GM12878 (cell line): ENCODE results near the gene NELFE. TPM values are rescaled to one million over a fixed set of nuclear protein-coding genes. Genes with fewer than 3 reads are reported as not detected.

Experiments used
- ATAC-seq: fragments of 200-7000 bp; cut with Tn5 transposase; 3 replicates; pipeline ENCODE4 v1.9.1; 2020; ENCODE audit warnings: mild to moderate bottlenecking, moderate library complexity
- BruUV-seq: library from RNA; stranded (reverse); fragments of 400-500 nt; replicated peaks from 2 replicates; lab custom pipeline; 2021; lab: Mats Ljungman, UMichigan
- CTCF ChIA-PET: fragments of 300-600 bp; sonication (Branson Sonifier 250); formaldehyde crosslinking; extraction: SDS; loops from one replicate; lab custom pipeline; 2021; ENCODE audit warnings: inconsistent platforms; lab: Yijun Ruan, JAX
- POLR2A ChIA-PET: fragments of 350-600 bp; formaldehyde crosslinking; extraction: SDS; loops from one replicate; lab custom pipeline; 2021; ENCODE audit warnings: inconsistent platforms; lab: Charles Lee
- RAD21 ChIA-PET: fragments of 300-600 bp; sonication (Branson Sonifier 250); formaldehyde crosslinking; loops from one replicate; lab custom pipeline; 2023; ENCODE audit warnings: antibody characterized with exemption; ENCODE audit not compliant: unreplicated experiment; lab: Charles Lee
- SMC1A ChIA-PET: fragments of 300-600 bp; sonication (Branson Sonifier 250); formaldehyde crosslinking; loops from one replicate; lab custom pipeline; 2023; ENCODE audit not compliant: unreplicated experiment, uncharacterized antibody; lab: Charles Lee
- DNase-seq: peaks from one replicate; pipeline ENCODE4 v3.0.0-alpha.2; 2011; ENCODE audit warnings: low read depth, low spot score
- FAIRE-seq: peaks from 3 replicates; lab custom pipeline; 2011; peaks lifted over from hg19 to GRCh38; lab: Jason Lieb, UNC
- H2AFZ ChIP-seq: 2 replicates; pipeline ENCODE4 v1.6.0; 2011; ENCODE audit warnings: low read depth, low read length, control low read depth; ENCODE audit not compliant: control insufficient read depth
- H3K27ac ChIP-seq: 2 replicates; pipeline ENCODE4 v1.5.1; 2011; ENCODE audit warnings: control low read depth; ENCODE audit not compliant: control insufficient read depth, insufficient read depth
- H3K27me3 ChIP-seq, 2 experiments: replicated peaks in 1 of 2; 2 replicates each; pipeline versions ENCODE4 v1.6.0 to v1.6.1; 2011; ENCODE audit warnings: low read length in 1 of 2; ENCODE audit not compliant: control insufficient read depth in 2 of 2, insufficient read depth in 2 of 2
- H3K36me3 ChIP-seq, 2 experiments: 2 replicates each; pipeline ENCODE4 v1.5.1; 2011; ENCODE audit warnings: low read length in 1 of 2; ENCODE audit not compliant: control insufficient read depth in 2 of 2, insufficient read depth in 2 of 2
- H3K4me1 ChIP-seq: 2 replicates; pipeline ENCODE4 v1.6.1; 2011; ENCODE audit warnings: mild to moderate bottlenecking, low read length, moderate library complexity, mixed read lengths; ENCODE audit not compliant: control insufficient read depth, insufficient read depth
- H3K4me2 ChIP-seq: 2 replicates; pipeline ENCODE4 v1.6.0; 2011; ENCODE audit warnings: control low read depth; ENCODE audit not compliant: control insufficient read depth, insufficient read depth
- H3K4me3 ChIP-seq: fragments of 200-600 bp; sonication (generic); 2 replicates; pipeline ENCODE4 v1.5.1; 2016
- H3K79me2 ChIP-seq: 2 replicates; pipeline ENCODE4 v1.6.0; 2011; ENCODE audit warnings: low read length; ENCODE audit not compliant: control insufficient read depth, insufficient read depth
- H3K9ac ChIP-seq: 2 replicates; pipeline ENCODE4 v1.8.0; 2011; ENCODE audit warnings: low read length, control low read depth, mixed read lengths; ENCODE audit not compliant: control insufficient read depth, insufficient read depth
- H3K9me3 ChIP-seq: replicated peaks from 3 replicates; pipeline ENCODE4 v1.5.1; 2011; ENCODE audit warnings: mild to moderate bottlenecking, low read length; ENCODE audit not compliant: control insufficient read depth, insufficient read depth
- H4K20me1 ChIP-seq: 2 replicates; pipeline ENCODE4 v1.6.0; 2011; ENCODE audit not compliant: control insufficient read depth, insufficient read depth
- BACH1 ChIP-seq: fragments of 450-650 bp; IDR thresholded peaks from 2 replicates; pipeline ENCODE4 v1.6.1; 2017; ENCODE audit warnings: mild to moderate bottlenecking, borderline replicate concordance
- BHLHE40 ChIP-seq, 2 experiments: fragments of 450-650 bp in 1 of 2; IDR thresholded peaks; 2 replicates each; pipeline ENCODE4 v1.6.1; 2011 to 2017; ENCODE audit warnings: low read depth in 2 of 2, borderline replicate concordance in 1 of 2, improper control_type of control experiment in 1 of 2, low read length in 1 of 2, mild to moderate bottlenecking in 1 of 2
- CEBPZ ChIP-seq: fragments of 150-350 bp; IDR thresholded peaks from 2 replicates; pipeline ENCODE4 v1.6.1; 2016; ENCODE audit warnings: low read depth, low read length
- CREB1 ChIP-seq: IDR thresholded peaks from 2 replicates; pipeline ENCODE4 v1.6.1; 2012; ENCODE audit warnings: low read depth, mild to moderate bottlenecking, inconsistent platforms
- GABPA ChIP-seq: IDR thresholded peaks from 2 replicates; pipeline ENCODE4 v1.6.1; 2014; ENCODE audit warnings: antibody characterized with exemption, low read depth, mild to moderate bottlenecking, inconsistent platforms
- IRF3 ChIP-seq: fragments of 450-650 bp; IDR thresholded peaks from 2 replicates; pipeline ENCODE4 v1.6.1; 2014; ENCODE audit warnings: mild to moderate bottlenecking
- PRDM15 ChIP-seq: fragments of 450-650 bp; formaldehyde crosslinking; IDR thresholded peaks from 2 replicates; pipeline ENCODE4 v1.4.0; 2020; ENCODE audit warnings: mild to moderate bottlenecking, moderate library complexity
- SIN3A ChIP-seq: IDR thresholded peaks from 2 replicates; pipeline ENCODE4 v1.6.1; 2012; ENCODE audit warnings: low read depth, low read length, improper control_type of control experiment
- SMARCA5 ChIP-seq: fragments of 450-650 bp; IDR thresholded peaks from 2 replicates; pipeline ENCODE4 v1.6.1; 2017; ENCODE audit warnings: mild to moderate bottlenecking
- SP1 ChIP-seq: IDR thresholded peaks from one replicate; pipeline ENCODE4 v1.6.1; 2011; ENCODE audit warnings: low read depth, low read length
- ZBED1 ChIP-seq: IDR thresholded peaks from 2 replicates; pipeline ENCODE4 v1.6.1; 2016; ENCODE audit warnings: borderline replicate concordance
- ZBTB4 ChIP-seq: fragments of 450-650 bp; formaldehyde crosslinking; IDR thresholded peaks from 2 replicates; pipeline ENCODE4 v1.4.0; 2022; ENCODE audit warnings: mild to moderate bottlenecking, moderate library complexity
- ZNF384 ChIP-seq: IDR thresholded peaks from 2 replicates; pipeline ENCODE4 v1.6.1; 2012; ENCODE audit warnings: low read depth, mild to moderate bottlenecking, low read length, improper control_type of control experiment, borderline replicate concordance
- WGBS: methylation state at CpG from one replicate; pipeline ENCODE4 v1.1.6; 2016; ENCODE audit warnings: low lambda C conversion rate; ENCODE audit not compliant: insufficient replicate concordance, insufficient coverage; ENCODE audit errors: missing lambda C conversion rate; 5-methylcytosine and 5-hydroxymethylcytosine counted together
- in situ Hi-C: fragments of 300-500 bp; cut with MboI; formaldehyde crosslinking; loops from 9 replicates; pipeline ENCODE4 v1.14.3; 2018; ENCODE audit warnings: mixed read lengths
- intact Hi-C: fragments of 100-400 bp; cut with micrococcal nuclease; formaldehyde crosslinking; loops from one replicate; pipeline ENCODE4 v1.14.2; 2022; ENCODE audit not compliant: unreplicated experiment
- polyA plus RNA-seq, 11 experiments: library from polyadenylated mRNA; depleted of rRNA in 4 of 11; unstranded in 6 of 11; stranded (reverse) in 5 of 11; fragments of >200 nt; fragmentation: Nextera tagmentation in 4 of 11; fragmentation: Illumina TruSeq in 1 of 11; extraction: Ambion mirVana in 4 of 11; extraction: Trizol in 1 of 11; gene quantifications; 1 replicate in 1 of 11; 2 replicates in 10 of 11; pipeline versions ENCODE4 v1.2.1 to v1.2.3, GENCODE V29; 2011 to 2016; ENCODE audit warnings: inconsistent platforms in 2 of 11, missing spikeins in 2 of 11, low read depth in 1 of 11
- total RNA-seq, 4 experiments: library from RNA; depleted of rRNA in 3 of 4; stranded (reverse); fragments of >200 nt in 3 of 4; fragmentation: Illumina TruSeq in 1 of 4; extraction: Trizol in 1 of 4; gene quantifications; 2 replicates each; pipeline versions ENCODE4 v1.2.1 to v1.2.3, GENCODE V29; 2013 to 2021

The NELFE gene
- total and polyA plus RNA-seq, 10 of the 15 experiments (the other 5 are each of a cell fraction or from before 2014, with no cell fraction given), result 8.5 to 105 (median 59.7) TPM

- intact Hi-C loops, result no loop called here
- no peak for TF ChIP-seq BACH1
- no peak for TF ChIP-seq BHLHE40 (IDR thresholded peaks at IDR 0.05; ENCODE audit: borderline replicate concordance in 1 of 2, low read depth in 2 of 2, low read length in 1 of 2)
- TF ChIP-seq CREB1, result no peak
- no peak for TF ChIP-seq ZBTB4 (CRISPR knock-in tag)
- TF ChIP-seq ZNF384, result no peak
- no peak for TF ChIP-seq SIN3A
- no peak for TF ChIP-seq PRDM15
- no peak for TF ChIP-seq SP1
- TF ChIP-seq SMARCA5, result no peak
- TF ChIP-seq ZBED1, result no peak
- TF ChIP-seq GABPA, result no peak
- TF ChIP-seq IRF3, result no peak
- no peak for TF ChIP-seq CEBPZ
Measured at GRCh38 chr6:31956796-31957195, 2.0 kb downstream of the NELFE start.

More at GRCh38 chr6:31956796-31957195, 2.0 kb downstream of the NELFE start:
- no peak for FAIRE-seq
- H3K27ac ChIP-seq, result no peak overlapping the region
- H3K79me2 ChIP-seq, result peaks cover 27% of the 10 kb centered on the region
- no peak for DNase-seq
- peaks cover 11% of the 10 kb centered on the region for H3K4me1 ChIP-seq
- ChIA-PET CTCF (interaction anchor here (2.5 kb wide), 1 partner anchor 17 kb away, joined by 7 read pairs; no protein-coding TSS in a partner anchor), SMC1A (interaction anchor here (1.5 kb wide), 1 partner anchor 59 kb away, joined by 4 read pairs; the partner anchor contains the start of gene EHMT2), RAD21 (no interaction called here), POLR2A (interaction anchor here (0.9 to 4.4 kb wide), 3 partner anchors 16 to 340 kb away, joined by 3 to 48 read pairs (median 3); partner anchors contain the start of gene DXO)
- H3K4me3 ChIP-seq, result no peak overlapping the region
- H3K27me3 ChIP-seq, result no peaks in the 10 kb centered on the region
- in situ Hi-C loops, result no loop called here
- H2AFZ ChIP-seq, result no peak overlapping the region
- no peak overlapping the region for H3K4me2 ChIP-seq
- H3K9me3 ChIP-seq, result no peaks in the 10 kb centered on the region
- peaks cover 8 to 21% of the 10 kb centered on the region in 2 experiments for H3K36me3 ChIP-seq
- no peaks in the 10 kb centered on the region for H4K20me1 ChIP-seq
- 91% methylated on average over 3 of the region's 3 CpGs for WGBS
- H3K9ac ChIP-seq, result no peak overlapping the region
- no TSS peak for BruUV-seq
- no peak for ATAC-seq
